OCI-LY1 (cell line): ENCODE data around the gene SGPP2.

Experiments
- CTCF ChIP-seq: fragments of 200-600 bp; sonication (generic), shearing (Covaris generic); IDR thresholded peaks from 2 replicates; pipeline ENCODE4 v1.5.1; 2017; ENCODE audit warnings: mild to moderate bottlenecking, antibody characterized with exemption, low read length, moderate library complexity, mixed read lengths
- EZH2 ChIP-seq: fragments of 200-600 bp; sonication (generic), shearing (Covaris generic); IDR thresholded peaks from 2 replicates; pipeline ENCODE4 v1.8.0; 2017; ENCODE audit warnings: borderline replicate concordance, mixed run types, mild to moderate bottlenecking, antibody characterized with exemption, low read length, moderate library complexity, mixed read lengths

GRCh38 chr2:222433332-222434173 is 9.2 kb downstream of the SGPP2 start:
- TF ChIP-seq CTCF (no peak), EZH2 (no peak)
